ENCODE measurements around the gene SAMD10.
"Not testable (repeated sequence)": the region's sequence is repeated elsewhere in the genome, so short reads cannot be mapped to it uniquely, and the experiment has no call there.

SAMD10 gene

DNA sequence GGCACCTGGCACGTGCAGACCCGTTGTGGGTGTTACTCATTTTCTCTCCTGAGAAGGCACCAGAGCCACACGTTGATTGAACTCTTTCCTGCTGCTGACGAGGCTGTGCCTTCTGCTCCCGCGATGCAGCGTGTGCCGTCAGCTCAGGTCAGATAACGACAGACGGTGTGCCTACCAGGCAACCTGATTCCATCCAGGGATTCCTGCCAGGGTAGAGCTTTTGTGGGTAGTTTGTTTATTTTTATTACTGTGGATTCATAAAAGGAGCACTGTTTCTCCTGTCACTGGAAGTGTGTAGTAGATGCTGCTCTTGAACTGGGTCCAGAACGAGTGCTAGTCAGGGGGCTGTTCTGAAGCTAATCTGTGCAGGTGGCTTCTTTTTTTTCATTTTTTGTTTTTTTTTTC is 22.2 kb upstream of the SAMD10 start:
- DNase-seq (ENCODE audit: low read depth in 2 of 2) = no peak

DNA sequence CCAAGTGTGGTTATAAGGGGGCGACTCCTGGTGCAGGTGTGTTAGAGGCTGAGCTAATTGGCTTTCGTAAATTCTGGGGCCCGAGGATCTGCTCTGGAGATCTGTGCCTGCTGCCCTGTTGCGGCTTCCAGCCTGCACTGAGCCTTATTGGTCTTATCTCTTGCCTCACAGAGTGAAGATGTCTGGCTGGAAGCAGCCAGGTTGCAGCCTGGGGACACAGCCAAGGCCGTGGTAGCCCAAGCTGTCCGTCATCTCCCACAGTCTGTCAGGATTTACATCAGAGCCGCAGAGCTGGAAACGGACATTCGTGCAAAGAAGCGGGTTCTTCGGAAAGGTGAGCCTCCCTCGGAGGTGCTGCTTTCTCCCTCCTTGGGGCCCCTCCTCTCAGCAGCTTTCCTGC is 21.5 kb upstream of the SAMD10 start:
- no peak for DNase-seq (ENCODE audit: low read depth in 2 of 2)

DNA sequence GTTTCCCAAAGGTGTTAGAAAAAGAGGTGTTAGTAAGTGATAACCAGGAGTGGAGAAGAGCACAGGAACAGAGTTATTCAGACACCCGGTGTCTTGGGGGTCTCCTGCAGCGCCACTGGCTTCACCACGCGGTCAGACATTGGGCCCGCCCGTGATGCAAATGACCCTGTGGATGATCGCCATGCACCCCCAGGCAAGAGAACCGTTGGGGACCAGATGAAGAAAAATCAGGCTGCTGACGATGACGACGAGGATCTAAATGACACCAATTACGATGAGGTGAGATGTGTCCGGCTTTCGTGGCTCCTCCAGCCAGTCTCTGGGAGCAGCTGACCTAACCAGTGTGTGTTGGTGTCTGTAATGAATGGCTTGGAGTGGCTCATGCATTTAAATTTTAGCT is 3.5 kb upstream of the SAMD10 start:
- DNase-seq (ENCODE audit: low read depth in 2 of 2) = no peak

DNA sequence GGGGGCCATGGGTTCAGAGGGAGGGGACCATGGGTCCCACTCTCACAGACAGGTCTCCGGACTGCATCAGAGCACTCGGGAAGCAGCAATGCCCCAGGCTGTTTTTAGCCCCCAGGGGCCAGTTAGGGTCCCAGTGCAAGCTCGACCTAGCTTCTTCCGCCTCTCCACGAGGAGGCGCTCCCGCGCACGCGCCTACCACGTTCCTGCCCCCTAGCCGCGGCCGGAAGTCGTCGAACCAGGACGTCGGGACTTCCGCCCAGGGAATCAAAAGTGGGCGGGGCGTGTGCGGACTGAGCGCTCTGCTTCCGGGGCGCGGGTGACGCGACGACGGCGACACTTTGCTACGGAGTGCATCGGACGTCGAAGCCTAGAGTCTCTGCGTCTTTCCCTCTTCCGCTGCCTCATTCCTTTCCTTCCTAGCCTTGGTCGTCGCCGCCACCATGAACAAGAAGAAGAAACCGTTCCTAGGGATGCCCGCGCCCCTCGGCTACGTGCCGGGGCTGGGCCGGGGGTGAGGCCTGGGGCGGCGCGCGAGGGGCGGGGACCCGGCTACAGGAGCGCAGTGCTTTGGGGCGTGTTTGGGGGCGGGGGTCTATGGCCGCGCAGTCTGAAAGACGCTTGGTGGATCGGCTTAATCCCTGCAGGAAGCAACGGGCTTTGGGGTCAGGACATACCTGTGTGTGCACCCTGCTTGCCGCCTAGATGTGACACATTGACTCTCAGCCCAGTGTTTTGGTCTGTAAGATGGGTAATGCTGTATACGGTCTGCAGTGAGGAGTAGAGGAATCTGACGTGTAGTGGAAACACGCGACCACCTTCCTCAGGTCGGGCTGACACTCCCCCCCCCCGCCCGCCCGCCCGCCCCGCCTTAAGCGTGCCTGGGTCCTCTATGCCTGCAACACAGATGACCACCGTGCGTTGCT is 1.6 kb upstream of the SAMD10 start, which contains the start of gene PRPF6:
Gene PRPF6 (plus strand): TSS at position 327 of the 923 bp plus-strand sequence. CDS start 114 bp downstream, at position 441.
- DNase-seq (ENCODE audit: low read depth in 2 of 2) = peak; percentile 84 to 93

DNA sequence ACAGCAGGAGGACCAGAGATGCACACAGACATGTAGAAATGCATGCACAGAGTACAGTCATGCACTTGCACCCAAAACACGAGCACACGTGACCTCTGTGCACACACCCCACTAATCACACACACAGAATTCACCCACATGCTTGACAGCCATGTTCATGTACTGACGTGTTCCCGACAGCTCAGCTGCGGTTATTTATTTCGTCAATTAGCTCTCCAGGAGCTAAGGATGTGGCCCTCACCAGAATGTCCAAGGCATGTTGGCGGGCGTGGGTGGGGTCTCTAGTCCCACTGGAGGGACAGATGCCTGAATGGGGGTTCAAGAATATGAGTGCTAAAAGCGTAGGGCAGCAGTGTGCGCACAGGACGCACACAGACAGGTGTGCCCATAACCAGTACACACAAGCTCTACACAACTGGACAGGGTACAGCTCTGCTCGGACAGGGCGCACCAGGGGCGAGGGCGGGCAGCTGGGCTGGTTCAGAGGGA is 919 bp upstream of the SAMD10 start:
- no peak for DNase-seq (ENCODE audit: low read depth in 2 of 2)

DNA sequence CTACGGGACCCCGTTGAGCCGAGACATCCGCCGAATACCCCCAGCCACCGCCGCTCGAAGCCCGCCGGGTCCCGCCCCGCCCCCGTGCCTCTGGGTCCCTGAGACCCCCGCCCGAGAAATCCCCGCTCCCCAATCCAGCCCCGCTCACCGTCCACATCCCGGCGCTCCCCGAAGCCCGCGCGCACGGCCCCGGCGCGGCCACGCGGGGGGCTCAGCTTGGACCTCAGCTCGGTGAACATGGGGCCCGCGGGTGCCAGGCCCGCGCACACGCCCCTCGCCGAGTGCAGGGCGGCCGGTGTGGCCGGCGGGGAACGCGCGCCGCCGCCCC is 249 bp downstream of the SAMD10 start:
- no peak for DNase-seq (ENCODE audit: low read depth in 2 of 2)

DNA sequence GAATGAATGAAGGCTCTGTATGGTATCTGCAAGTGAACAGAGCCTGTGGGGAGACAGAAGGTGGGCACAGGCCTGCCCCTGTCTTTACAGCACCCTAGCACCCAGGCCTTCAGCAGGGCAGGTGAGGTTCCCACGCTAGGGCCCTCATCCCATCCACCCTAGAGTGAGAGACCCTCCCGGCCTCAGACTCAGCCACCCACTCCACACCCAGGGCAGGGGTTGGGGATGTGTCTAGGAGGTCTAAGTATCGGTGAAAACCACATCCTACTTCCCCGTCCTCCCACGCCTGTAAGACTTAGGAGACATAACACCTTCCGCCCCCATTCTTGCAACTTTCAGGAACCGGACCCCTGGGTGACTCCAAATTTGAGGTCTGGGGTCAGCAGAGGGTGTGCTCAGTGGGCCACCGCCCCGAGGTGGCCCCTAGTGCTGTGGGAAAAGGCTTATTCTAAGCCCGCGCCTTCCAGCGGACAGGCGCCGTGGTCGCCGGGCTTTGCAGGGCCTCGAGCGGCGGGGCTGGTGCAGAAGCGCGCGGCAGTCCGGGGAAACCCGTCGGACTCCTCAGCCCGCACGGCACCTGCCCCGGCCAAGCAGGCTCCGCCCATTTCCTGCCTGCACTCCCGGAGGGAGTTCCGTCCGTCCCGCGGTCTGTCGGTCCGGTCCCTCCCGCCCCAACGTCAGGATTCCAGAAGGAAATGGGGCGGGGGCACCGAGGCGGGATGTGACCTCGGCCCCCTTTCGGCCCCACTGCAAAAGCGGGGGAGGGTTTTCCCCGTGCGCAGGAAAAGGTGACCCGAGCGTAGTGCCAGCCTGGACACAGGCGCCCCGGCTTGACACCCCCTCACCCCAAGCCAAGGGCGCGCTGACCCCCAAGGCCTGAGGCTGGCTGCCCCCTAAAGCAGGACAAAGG is 868 bp downstream of the SAMD10 start:
- DNase-seq (ENCODE audit: low read depth in 2 of 2) = no peak

DNA sequence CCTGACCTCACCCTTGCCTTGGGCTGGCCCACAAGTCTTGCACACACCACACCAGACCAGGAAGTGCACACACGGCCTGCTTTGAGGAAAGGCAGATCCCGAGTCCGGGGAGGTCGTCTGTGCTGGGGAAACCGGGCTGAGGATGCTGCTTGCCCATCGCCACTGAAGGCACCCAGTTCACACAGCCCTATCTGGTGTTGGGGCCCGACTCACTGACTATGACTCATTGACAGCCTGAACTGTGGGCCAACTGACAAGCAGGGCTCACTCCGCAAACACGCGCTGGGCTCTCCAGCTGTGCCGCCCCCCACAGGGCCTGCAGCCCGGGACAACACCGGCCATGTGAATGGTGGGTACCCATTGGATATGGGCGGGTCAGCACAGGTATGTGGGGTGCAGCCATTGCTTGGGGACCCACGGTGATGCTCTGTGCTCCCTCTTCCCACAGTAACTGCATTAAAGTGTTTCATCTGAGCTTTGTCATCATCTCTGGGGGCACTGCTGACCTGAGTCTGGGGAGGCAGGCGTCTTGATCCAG is 1.6 kb downstream of the SAMD10 start:
- DNase-seq (ENCODE audit: low read depth in 2 of 2) = peak in 1 of 2 donors; percentile 41

DNA sequence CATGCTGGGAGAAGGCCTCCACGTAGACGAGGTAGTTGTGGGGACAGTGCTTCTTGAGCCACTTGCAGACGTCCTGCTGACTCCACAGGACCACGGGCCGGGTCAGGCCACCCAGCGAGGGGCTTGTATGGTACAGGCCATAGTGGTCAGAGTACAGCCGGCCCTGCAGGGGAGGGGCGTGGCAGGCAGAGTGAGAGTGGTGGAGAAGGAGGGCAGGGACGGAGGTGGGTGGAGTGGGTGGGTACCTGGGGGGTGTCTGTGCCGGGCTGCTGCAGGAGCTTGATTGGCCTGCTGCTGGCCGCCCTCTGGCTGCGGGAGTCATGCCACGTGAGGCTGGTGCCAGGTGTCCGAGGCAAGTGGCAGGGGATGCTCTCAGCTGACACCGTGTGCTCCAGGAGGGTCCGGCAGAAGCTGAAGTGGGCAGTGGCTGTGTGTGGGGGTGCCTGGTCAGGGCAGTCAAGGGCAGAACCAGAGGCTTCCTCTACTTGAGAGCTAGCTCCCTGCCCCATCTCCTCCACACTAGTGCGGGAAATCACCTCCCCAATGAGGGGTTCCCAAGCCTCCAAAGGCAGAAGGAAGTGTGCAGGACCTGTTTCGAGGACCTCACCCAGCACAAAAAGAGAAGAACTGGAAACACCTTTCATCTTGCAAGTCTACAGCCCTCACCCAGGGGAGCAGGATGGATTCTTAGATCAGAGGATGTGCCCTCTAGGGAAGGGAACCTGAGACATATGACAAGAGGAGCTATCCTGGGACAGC is 2.3 kb downstream of the SAMD10 start:
- no peak for DNase-seq (ENCODE audit: low read depth in 2 of 2)

DNA sequence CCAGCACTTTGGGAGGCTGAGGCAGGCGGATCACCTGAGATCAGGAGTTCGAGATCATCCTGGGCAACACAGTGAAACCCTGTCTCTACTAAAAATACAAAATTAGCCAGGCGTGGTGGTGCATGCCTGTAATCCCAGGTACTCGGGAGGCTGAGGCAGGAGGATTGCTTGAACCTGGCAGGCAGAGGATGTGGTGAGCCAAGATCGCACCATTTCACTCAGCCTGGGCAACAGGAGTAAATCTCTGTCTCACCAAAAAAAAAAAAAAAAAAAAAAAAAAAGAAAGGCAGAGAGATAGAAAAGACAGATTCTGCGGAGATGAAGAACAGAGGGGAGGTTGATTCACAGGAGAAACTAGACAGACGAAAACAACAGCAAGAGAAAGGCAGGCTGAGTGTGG is 2.9 kb downstream of the SAMD10 start:
- DNase-seq (ENCODE audit: low read depth in 2 of 2) = not testable (repeated sequence)

DNA sequence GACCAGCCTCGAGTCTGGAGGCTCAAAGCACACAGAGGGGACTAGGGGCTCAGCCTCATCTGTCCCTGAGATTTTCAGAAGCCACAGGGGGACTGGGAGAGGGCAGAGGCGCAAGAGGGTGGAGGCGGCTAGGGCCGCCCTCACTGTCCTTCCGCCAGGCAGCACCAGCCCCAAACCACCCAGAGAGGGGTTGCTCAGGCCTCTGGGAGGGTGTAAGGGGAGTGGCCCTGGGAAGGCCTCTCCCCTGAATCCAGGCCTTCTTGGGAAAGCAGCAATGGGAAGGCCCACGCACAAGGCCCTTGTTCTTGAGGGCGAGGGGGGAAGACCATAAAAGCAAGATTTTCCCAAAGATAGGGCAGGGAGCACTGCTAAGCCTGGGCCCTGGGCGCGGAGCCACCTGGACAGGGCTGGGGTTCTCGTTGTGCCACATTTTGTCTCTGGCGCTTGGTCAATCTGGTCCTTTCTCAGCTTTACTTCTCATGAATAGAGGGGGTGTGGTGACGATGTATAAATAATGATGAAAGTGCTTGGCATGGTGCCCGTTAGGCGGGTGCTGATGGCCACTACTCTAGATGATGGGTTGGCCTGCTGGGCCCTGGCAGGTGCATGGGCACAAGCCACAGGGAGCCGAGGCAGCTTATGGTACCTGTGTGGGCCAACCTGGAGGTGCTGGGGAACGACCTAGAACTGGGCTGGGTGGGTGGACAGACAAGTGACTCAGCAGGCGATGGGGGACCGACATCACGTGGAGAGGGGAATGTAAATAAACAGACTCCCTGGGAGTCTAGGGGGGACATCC is 4.8 kb downstream of the SAMD10 start:
- DNase-seq (ENCODE audit: low read depth in 2 of 2) = no peak

DNA sequence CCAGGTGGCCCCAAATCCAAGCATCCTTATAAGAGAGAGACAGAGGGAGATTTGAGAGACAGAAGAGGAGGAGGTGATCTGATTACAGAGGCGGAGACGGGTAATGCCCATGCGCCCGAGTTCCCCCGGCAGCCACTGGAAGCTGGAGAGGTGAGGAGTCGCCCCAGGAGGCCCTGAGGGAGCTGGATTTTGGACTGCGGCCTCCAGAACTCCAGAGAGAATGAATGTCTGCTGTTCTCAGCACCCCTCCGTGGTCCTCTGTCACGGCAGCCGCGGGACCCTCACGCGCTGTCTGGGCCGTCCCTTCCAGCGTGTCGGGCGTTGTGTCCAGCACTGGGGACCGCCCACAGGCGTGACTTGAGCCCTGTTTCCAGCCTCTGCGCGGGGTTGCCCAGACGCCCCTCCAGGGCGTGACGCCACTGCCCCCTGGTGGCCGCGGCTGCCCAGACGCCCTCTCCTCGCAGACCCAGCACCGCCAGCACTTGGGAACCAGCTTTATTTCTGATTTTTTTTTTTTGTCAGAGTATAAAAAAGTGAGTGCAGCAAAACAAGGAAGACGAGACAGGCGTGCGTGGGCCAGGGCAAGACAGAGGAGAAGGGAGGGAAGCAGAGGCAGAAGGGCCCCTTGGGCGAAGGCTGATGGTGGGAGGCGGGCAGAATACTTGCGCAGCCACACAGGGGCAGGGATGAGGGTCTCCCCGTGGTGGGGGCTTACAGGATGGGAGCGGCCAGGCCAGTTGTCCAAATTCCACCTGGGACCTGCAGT is 5.6 kb downstream of the SAMD10 start:
- peak; percentile 49 to 61 for DNase-seq (ENCODE audit: low read depth in 2 of 2)

DNA sequence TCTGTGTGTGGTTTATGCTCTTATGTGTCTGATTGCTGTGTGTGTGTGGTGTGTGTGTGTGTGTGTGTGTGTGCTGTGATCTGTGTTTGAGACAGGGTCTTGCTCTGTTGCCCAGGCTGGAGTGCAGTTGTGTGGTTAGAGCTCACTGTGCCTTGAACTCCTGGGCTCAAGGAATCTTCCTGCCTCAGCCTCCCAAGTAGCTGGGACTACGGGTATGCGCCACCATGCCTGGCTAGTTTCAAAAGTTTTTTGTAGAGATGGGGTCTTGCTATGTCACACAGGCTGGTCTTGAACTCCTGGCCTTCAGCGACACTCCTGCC is 6.3 kb downstream of the SAMD10 start:
- DNase-seq (ENCODE audit: low read depth in 2 of 2) = no peak

DNA sequence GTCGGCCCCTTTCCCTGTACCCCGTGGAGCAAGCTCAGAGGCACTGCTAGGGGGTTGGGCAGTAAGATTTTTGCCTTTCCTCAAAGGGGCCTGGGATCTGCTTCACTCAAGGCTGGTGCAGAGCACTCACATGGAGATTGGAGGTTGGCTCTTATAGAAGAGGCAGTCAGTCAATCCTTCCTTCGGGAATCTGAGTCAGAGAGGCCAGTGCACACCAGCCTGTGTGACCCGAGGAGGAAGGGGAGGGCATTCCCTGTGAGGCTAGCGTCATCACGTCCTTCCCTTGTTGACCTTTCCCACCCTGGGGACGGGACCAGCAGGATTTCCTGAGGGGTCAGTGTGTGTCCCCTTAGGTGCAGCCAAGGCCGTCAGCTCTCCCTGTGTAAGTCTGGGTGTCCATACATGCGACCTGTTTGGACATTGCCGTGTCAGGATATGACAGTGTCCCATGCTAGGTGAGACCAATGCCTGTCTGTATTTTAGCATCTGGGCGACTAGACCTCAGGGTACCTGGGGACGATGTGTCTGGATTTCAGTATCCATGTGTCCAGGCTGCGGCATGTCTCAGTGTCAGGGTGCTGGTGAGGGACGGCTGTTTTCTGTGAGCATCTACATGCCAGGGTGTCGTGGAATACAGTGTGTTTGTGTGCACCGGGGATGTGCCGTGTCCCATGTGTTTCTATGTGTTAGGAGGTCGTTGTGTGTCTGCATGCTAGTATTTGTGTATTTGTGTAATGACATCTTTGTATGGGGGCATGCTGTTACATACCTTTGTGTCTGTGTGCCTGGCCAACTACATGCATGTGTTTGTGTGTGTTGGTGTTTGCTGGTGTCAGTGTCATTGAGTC is 6.9 kb downstream of the SAMD10 start:
- no peak for DNase-seq (ENCODE audit: low read depth in 2 of 2)

DNA sequence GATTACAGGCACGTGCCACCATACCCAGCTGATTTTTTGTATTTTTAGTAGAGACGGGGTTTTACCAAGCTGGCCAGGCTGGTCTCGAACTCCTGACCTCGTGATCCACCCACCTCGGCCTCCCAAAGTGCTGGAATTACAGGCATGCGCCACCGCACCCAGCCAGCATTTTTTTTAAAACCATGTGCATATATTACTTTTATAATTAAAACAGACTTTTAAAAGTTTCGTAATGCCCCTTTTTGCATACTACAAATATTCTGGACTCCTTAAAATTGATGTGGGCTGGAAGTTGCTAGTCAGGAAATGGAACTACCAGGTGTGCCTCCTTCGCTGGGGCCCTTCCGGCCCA is 7.5 kb downstream of the SAMD10 start:
- not testable (repeated sequence) for DNase-seq (ENCODE audit: low read depth in 2 of 2)

DNA sequence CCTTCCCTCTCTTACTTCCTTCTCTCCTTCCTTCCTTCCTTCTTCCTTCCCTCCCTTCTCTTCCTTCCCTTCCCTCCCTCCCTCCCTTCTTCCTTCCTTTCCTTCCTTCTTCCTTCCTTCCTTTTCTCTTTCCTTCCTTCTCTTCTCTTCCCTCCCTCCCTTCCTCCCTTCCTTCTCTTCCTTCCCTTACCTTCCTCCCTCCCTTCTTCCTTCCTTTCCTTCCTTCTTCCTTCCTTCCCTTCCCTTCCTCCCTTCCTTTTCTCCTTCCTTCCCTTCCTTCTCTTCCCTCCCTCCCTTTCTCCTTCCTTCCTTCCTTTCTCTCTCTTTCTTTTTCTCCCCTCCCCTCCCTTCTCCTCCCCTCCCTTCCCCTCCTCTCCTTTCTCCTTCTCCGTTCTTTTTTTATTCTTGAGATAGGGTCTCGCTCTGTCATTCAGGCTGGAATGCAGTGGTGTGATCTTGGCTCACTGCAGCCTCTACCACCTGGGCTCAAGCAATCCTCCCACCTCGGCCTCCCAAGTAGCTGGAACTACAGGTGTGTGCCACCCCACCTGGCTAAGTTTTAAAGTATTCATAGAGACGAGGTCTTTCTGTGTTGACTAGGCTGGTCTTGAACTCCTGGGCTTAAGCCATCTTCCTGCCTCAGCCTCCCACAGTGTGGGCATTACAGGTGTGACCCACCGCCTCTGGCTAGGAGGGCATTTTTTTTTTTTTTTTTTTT is 8.6 kb downstream of the SAMD10 start:
- DNase-seq (ENCODE audit: low read depth in 2 of 2) = no peak

DNA sequence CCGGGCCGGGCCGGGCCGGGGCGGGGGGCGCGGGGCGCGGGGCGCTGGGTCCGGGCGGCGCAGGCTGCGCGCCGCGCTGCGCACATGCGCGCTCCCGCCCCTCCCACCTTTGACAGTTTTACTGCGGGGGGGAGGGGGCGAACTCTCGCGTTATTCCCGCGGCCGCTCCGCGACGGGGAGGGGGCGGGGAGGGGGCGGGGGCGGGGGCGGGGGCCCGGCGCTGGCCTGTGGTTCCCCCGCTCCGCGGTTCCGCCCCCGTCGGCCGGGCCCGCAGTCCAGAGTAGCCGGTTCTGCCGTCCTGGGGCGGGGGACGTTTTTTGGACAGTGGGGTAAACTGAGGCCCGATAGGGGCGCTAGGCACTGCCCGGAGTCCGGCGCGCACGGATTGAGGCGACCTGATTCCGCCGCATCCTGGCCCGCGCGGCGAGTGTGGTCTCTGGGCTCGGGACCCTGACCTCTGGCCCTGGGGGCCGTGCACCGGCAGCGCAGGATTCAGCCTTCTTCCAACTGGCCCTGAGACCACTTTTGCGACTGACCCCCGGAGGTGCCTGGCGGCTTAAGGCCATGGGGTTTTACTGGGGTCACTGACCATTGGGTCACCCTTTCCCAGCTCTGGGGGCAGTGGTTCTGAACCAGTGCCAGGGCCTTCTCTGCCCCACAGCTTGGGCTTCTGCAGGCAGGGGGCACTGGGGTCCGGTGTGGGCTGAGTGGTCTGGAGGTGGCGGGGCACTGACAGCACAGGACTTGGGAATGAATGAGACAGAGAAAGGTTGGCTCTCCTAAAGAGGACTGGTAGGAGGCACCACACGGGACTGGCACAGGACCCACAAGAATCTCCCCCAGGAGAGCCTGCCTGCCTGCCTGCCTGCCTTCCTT is 9.4 kb downstream of the SAMD10 start, which contains the start of gene ZNF512B:
Gene ZNF512B (minus strand): TSS at position 93 of the 876 bp plus-strand sequence. CDS start 1,980 bp downstream, outside the sequence.
- DNase-seq (ENCODE audit: low read depth in 2 of 2) = no peak

Data from stimulated activated CD8-positive, alpha-beta memory T cell treated with anti-CD3 and anti-CD28 coated beads, Interleukin-2, amount 100 ng/mL, for 1 hour (primary cell).